Measurements from ENCODE around the gene ADD1. TPM values are rescaled to one million over a fixed set of nuclear protein-coding genes. Genes with fewer than 3 reads are reported as not detected.
"Not testable (repeated sequence)": the region's sequence is repeated elsewhere in the genome, so short reads cannot be mapped to it uniquely, and the experiment has no call there.

The ADD1 gene
- total and polyA plus RNA-seq, 2 donors from 2014 or later, result 232 to 313 TPM

GRCh38 chr4:2944091-2944482, 100.4 kb downstream of the ADD1 start:
- no peak for DNase-seq
- H3K9ac ChIP-seq (ENCODE audit: low read length in 3 of 3), result no peak overlapping the region
- no peaks in the 10 kb centered on the region for H3K9me3 ChIP-seq (ENCODE audit: control insufficient read depth in 2 of 3, insufficient read depth in 1 of 3, low read length in 3 of 3)
- intact Hi-C loops (cut with DNase I), result no loop called here
- no peak for FAIRE-seq
- no peak overlapping the region for H3K27ac ChIP-seq (ENCODE audit: low read depth in 2 of 2, low read length in 2 of 2)
- no peak overlapping the region for H3K4me3 ChIP-seq (ENCODE audit: low read length in 3 of 3)
- H3K36me3 ChIP-seq (ENCODE audit: control insufficient read depth in 2 of 3, insufficient read depth in 3 of 3, low read length in 3 of 3), result peaks cover 6 to 66% (median 43%) of the 10 kb centered on the region in 3 donors
- no peak for TF ChIP-seq CTCF (IDR thresholded peaks at IDR 0.05; ENCODE audit: borderline replicate concordance, extremely low read depth, insufficient read depth)
- H3K4me1 ChIP-seq (ENCODE audit: control insufficient read depth in 2 of 3, insufficient read depth in 2 of 3, low read depth in 1 of 3, low read length in 3 of 3), result peaks cover 0 to 6% (median 0%) of the 10 kb centered on the region in 3 donors
- H3K27me3 ChIP-seq (ENCODE audit: control insufficient read depth, insufficient read depth, low read length), result no peaks in the 10 kb centered on the region

- Histone ChIP-seq H3K9me3 (ENCODE audit: control insufficient read depth in 2 of 3, insufficient read depth in 1 of 3, low read length in 3 of 3) (no peaks in the 10 kb centered on the region), H3K4me1 (ENCODE audit: control insufficient read depth in 2 of 3, insufficient read depth in 2 of 3, low read depth in 1 of 3, low read length in 3 of 3) (peaks cover 0 to 6% (median 0%) of the 10 kb centered on the region in 3 donors), H3K4me3 (ENCODE audit: low read length in 3 of 3) (no peak overlapping the region), H3K27me3 (ENCODE audit: control insufficient read depth, insufficient read depth, low read length) (no peaks in the 10 kb centered on the region), H3K27ac (ENCODE audit: low read depth in 2 of 2, low read length in 2 of 2) (no peak overlapping the region), H3K9ac (ENCODE audit: low read length in 3 of 3) (no peak overlapping the region), H3K36me3 (ENCODE audit: control insufficient read depth in 2 of 3, insufficient read depth in 3 of 3, low read length in 3 of 3) (peaks cover 6 to 66% (median 48%) of the 10 kb centered on the region in 3 donors)
- intact Hi-C loops (cut with DNase I), result no loop called here
- no peak for TF ChIP-seq CTCF (IDR thresholded peaks at IDR 0.05; ENCODE audit: borderline replicate concordance, extremely low read depth, insufficient read depth)
- FAIRE-seq, result no peak
- DNase-seq, result no peak
These were observed 101.2 kb downstream of the ADD1 start for GRCh38 chr4:2944586-2945526.

GRCh38 chr4:2945619-2946604, 102.3 kb downstream of the ADD1 start:
- H3K9me3 ChIP-seq (ENCODE audit: control insufficient read depth in 2 of 3, insufficient read depth in 1 of 3, low read length in 3 of 3); intact Hi-C loops (cut with DNase I); H3K4me1 ChIP-seq (ENCODE audit: control insufficient read depth in 2 of 3, insufficient read depth in 2 of 3, low read depth in 1 of 3, low read length in 3 of 3); FAIRE-seq; H3K9ac ChIP-seq (ENCODE audit: low read length in 3 of 3); H3K27ac ChIP-seq (ENCODE audit: low read depth in 2 of 2, low read length in 2 of 2); H3K27me3 ChIP-seq (ENCODE audit: control insufficient read depth, insufficient read depth, low read length); DNase-seq; H3K4me3 ChIP-seq (ENCODE audit: low read length in 3 of 3): not testable (repeated sequence)
- peaks cover 9 to 65% (median 48%) of the 10 kb centered on the region in 3 donors for H3K36me3 ChIP-seq (ENCODE audit: control insufficient read depth in 2 of 3, insufficient read depth in 3 of 3, low read length in 3 of 3)
